H54 (cell line): ENCODE results near the gene FAM107B.

ENCODE experiments used
- DNase-seq: peaks from one replicate; pipeline ENCODE4 v3.0.0; 2011; ENCODE audit warnings: low spot score, mixed read lengths; ENCODE audit not compliant: insufficient read length
- FAIRE-seq: peaks from 3 replicates; lab custom pipeline; 2011; peaks lifted over from hg19 to GRCh38; lab: Jason Lieb, UNC
- POLR2A ChIP-seq: IDR thresholded peaks from 2 replicates; pipeline ENCODE4 v1.6.1; 2011; ENCODE audit warnings: low read depth, mild to moderate bottlenecking, low read length

Gene FAM107B

GRCh38 chr10:14586901-14587300 is 187.8 kb downstream of the FAM107B start:
- no peak for DNase-seq
- no peak for TF ChIP-seq POLR2A
- no peak for FAIRE-seq

- no peak for TF ChIP-seq POLR2A
- no peak for FAIRE-seq
- no peak for DNase-seq
Measured at GRCh38 chr10:14585287-14586193, 189.2 kb downstream of the FAM107B start.

GRCh38 chr10:14584661-14585060 is 190.0 kb downstream of the FAM107B start:
- no peak for FAIRE-seq
- DNase-seq: no peak
- TF ChIP-seq POLR2A: no peak

- no peak for FAIRE-seq
Measured at GRCh38 chr10:14583967-14584366, 190.7 kb downstream of the FAM107B start.

DNA sequence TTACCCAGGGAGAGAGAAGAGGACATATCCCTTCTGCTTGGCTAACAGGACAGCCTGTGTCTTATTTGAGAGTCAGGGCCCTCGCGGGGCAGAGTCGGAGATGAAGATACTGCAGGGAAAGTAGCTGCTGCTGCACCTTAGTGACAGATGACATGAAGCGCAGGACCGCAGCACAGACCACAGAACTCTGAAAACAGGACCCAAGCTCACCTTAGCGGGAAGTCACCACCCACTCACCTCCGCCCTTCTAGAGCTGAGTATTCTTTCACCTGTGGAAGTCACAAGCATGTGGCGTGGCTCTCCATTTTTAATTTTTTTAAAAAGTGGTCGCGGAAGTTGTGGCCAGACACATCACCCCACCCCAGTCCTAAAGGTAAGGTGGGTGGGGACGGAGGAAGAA is 191.4 kb downstream of the FAM107B start:
- DNase-seq (no peak), FAIRE-seq (no peak)
- TF ChIP-seq POLR2A: no peak

More at GRCh38 chr10:14583967-14584366, 190.7 kb downstream of the FAM107B start:
- DNase-seq: no peak
- no peak for TF ChIP-seq POLR2A

DNA sequence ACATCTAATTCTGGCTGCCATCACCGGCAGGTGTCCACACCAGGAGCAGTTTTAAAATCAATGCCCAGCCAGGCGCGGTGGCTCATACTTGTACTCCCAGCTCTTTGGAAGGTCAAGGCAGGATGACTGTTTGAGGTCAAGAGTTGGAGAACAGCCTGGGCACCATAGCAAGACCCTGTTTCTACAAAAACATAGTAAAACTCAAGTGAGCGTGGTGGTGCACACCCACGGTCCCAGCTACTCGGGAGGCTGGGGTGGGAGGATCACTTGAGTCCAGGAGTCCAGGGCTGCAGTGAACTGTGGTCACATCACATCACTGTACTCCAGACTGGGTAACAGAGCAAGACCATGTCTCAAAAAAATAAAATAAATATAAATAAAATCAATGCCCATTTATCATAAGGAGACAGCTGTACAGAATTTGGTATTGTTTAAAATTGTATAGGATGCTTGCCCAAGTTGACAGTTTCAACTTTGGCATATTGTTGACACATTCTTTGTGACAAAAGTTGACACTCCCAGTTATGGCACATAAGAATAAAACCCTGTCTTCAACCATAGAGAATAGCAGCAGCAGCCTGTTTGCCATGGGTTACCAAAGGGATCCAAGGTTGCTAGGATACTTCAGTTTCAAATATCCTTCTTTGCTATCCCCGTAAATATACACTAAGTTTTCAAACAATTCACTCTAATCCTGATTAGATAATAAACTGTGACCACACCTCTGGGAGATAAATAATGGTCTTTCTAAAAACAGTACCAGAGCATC is 193.0 kb downstream of the FAM107B start:
- DNase-seq (no peak), FAIRE-seq (no peak)
- no peak for TF ChIP-seq POLR2A

DNA sequence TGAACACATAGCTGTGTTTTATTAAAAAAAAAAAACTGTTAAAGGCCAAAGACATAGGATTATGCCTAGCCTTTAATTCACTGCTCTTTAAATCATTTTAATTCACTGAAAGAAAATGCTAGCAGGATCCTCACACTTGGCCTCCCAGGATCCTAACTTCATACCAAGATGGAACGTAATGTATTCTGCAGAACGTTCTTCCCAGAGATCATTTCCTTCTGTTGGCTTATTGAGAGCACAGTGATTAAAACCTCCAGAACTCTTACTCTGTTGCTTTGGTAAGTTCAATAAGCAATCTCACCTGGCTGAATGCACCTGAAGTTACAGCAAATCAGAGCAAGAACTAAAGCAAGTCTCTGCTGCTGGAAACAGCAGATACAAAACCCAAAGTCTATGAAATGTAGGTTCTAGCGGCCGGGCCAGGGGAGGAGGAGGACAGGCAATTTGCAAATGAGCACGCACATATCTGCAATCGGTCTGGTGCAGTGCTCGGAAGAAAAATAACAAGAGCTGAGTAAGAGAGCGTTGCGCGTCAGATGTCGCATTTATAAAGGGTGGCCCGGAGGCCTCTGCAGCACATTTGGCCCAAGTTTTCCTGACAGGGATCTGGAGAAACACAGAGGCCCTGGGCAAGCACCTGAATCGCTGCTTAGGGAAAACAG is 193.9 kb downstream of the FAM107B start:
- DNase-seq (no peak), FAIRE-seq (no peak)
- no peak for TF ChIP-seq POLR2A

DNA sequence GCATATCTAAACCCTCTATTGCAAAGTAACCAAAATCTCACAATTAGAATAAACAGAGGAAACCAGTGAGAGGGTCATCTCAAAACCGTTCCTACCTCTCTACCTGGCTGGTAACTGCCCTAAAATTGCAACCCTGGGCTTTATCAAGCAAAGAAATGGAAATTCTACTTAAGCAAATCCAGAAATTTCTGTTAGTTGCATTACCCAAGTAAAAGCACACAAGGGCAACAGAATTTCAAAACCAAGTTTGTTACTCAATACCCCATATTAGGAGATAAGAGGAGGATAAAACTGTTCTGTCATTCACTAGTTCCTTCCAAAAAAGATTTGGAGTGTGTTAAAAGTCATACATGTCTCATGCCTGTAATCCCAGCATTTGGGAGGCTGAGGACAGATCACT is 195.3 kb downstream of the FAM107B start:
- no peak for DNase-seq
- TF ChIP-seq POLR2A: no peak
- no peak for FAIRE-seq

GRCh38 chr10:14578060-14578952 is 196.4 kb downstream of the FAM107B start:
- FAIRE-seq (no peak), DNase-seq (no peak)
- no peak for TF ChIP-seq POLR2A

- FAIRE-seq (no peak), DNase-seq (no peak)
- no peak for TF ChIP-seq POLR2A
Measured at GRCh38 chr10:14574885-14575284, 199.8 kb downstream of the FAM107B start.

DNA sequence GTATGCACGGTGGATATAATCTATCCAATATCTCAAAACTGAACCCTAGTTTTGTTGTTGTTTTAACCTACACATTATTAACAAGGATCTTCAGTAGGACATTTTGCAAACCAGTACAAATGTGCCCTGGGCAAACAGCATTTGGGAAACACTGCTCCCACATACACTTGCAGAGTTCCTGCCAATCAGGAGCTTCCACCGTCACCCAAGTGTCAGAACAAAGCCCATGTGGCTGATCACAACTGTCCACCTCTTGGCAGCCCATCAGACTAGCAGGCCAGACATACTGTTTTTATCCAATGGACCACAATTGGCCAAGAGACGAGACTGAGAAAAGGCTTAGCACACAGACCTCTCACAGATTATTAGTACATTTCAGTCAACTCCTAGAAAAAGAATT is 200.4 kb downstream of the FAM107B start:
- FAIRE-seq: no peak
- DNase-seq: no peak
- TF ChIP-seq POLR2A: no peak

DNA sequence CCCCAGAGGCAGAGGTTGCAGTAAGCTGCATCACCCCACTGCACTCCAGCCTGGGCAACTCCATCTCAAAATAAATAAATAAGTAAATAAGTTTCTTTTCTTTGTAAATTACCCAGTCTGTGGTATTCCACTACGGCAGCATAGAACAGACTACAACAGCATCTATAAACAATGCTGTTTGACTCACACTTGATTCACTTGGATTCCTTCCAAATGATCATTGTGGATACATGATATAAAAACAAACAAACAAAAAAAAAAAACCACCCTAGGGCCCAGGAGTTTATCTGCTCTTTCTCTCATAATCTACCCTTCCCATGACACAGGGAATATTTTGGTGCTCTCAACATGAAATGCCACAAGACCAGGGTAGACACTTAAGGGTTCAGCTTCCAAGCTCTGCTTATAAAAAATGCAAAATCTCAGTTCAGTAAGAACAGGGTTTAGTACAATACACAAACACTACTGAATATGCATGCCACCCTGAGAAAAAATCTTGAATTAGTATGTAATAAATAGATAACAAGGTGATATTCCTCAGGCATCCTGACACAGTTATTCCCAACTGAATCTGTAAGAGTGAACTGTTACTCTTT is 200.9 kb downstream of the FAM107B start:
- DNase-seq (no peak), FAIRE-seq (no peak)
- no peak for TF ChIP-seq POLR2A

DNA sequence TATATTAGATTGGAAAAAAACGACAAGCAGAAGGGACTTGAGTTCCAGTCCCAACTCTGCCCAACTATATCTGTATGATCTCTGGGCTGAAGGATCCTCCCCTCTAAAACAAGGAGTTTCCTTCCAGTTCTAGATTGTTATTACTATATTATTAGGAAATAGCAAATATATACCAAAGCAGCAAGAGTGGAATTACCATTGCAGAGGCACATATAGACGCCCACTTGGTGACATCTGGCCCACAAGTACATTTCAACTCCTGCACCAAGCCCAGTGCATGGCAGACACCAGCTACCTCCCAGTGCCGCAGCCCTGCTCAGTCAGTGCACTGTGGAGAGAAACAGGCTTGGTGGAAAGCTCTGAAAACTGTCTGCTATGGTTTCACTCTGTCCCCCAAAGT is 201.9 kb downstream of the FAM107B start:
- no peak for TF ChIP-seq POLR2A
- FAIRE-seq (no peak), DNase-seq (no peak)
